GM23248 (cell line): Measurements from ENCODE around the gene ZDHHC3. TPM values are rescaled to one million over a fixed set of nuclear protein-coding genes. Genes with fewer than 3 reads are reported as not detected.
"Not testable (repeated sequence)": the region's sequence is repeated elsewhere in the genome, so short reads cannot be mapped to it uniquely, and the experiment has no call there.

Experiments used
- DNase-seq: peaks from one replicate; pipeline ENCODE4 v3.0.0-alpha.2; 2015
- H2AFZ ChIP-seq: fragments of 200-600 bp; sonication (generic); 2 replicates; pipeline ENCODE4 v1.6.1; 2016; ENCODE audit warnings: antibody characterized with exemption
- H3F3A ChIP-seq: fragments of 200-600 bp; sonication (generic); 2 replicates; pipeline ENCODE4 v1.6.1; 2016; ENCODE audit warnings: mild to moderate bottlenecking, antibody characterized with exemption, mixed run types; ENCODE audit not compliant: insufficient read depth
- H3K27ac ChIP-seq: fragments of 200-600 bp; sonication (generic); 2 replicates; pipeline ENCODE4 v1.5.1; 2016; ENCODE audit warnings: mild to moderate bottlenecking
- H3K27me3 ChIP-seq: fragments of 200-600 bp; sonication (generic); replicated peaks from 2 replicates; pipeline ENCODE4 v1.6.1; 2016; ENCODE audit warnings: mild to moderate bottlenecking; ENCODE audit not compliant: insufficient read depth
- H3K36me3 ChIP-seq: fragments of 200-600 bp; sonication (generic); 2 replicates; pipeline ENCODE4 v1.6.1; 2016; ENCODE audit warnings: low read depth, mild to moderate bottlenecking
- H3K4me1 ChIP-seq: fragments of 200-600 bp; sonication (generic); 2 replicates; pipeline ENCODE4 v1.6.1; 2016; ENCODE audit warnings: mild to moderate bottlenecking; ENCODE audit not compliant: insufficient read depth
- H3K4me2 ChIP-seq: fragments of 200-600 bp; sonication (generic); one replicate; pipeline ENCODE4 v1.6.1; 2016; ENCODE audit warnings: mild to moderate bottlenecking; ENCODE audit not compliant: unreplicated experiment
- H3K4me3 ChIP-seq: fragments of 200-600 bp; sonication (generic); 2 replicates; pipeline ENCODE4 v1.5.1; 2016; ENCODE audit warnings: mild to moderate bottlenecking
- H3K79me2 ChIP-seq: fragments of 200-600 bp; sonication (generic); 2 replicates; pipeline ENCODE4 v1.6.1; 2016; ENCODE audit warnings: mild to moderate bottlenecking; ENCODE audit not compliant: insufficient read depth
- H3K9ac ChIP-seq: fragments of 200-600 bp; sonication (generic); 2 replicates; pipeline ENCODE4 v1.6.1; 2016; ENCODE audit warnings: mild to moderate bottlenecking
- H3K9me2 ChIP-seq: fragments of 200-600 bp; sonication (generic); 2 replicates; pipeline ENCODE4 v1.6.1; 2016; ENCODE audit warnings: mixed run types, mild to moderate bottlenecking, moderate library complexity; ENCODE audit not compliant: insufficient read depth
- H3K9me3 ChIP-seq: fragments of 200-600 bp; sonication (generic); one replicate; pipeline ENCODE4 v1.6.1; 2017; ENCODE audit warnings: low read depth
- H4K20me1 ChIP-seq: fragments of 200-600 bp; sonication (generic); 2 replicates; pipeline ENCODE4 v1.6.0; 2016; ENCODE audit not compliant: insufficient read depth
- EZH2 ChIP-seq: fragments of 200-600 bp; sonication (generic); IDR thresholded peaks from 2 replicates; pipeline ENCODE4 v1.6.1; 2018; ENCODE audit warnings: antibody characterized with exemption, mild to moderate bottlenecking; ENCODE audit not compliant: insufficient read depth, poor library complexity, severe bottlenecking
- EZH2phosphoT487 ChIP-seq: fragments of 200-600 bp; sonication (generic); IDR thresholded peaks from 2 replicates; pipeline ENCODE4 v1.6.1; 2018; ENCODE audit warnings: antibody characterized with exemption, moderate library complexity, mild to moderate bottlenecking, low read depth; ENCODE audit not compliant: insufficient read depth
- WGBS, 2 experiments: methylation state at CpG; one replicate each; pipeline ENCODE4 v1.1.6; 2015 to 2017; ENCODE audit warnings: low lambda C conversion rate in 2 of 2, low coverage in 1 of 2; ENCODE audit errors: missing lambda C conversion rate in 2 of 2; 5-methylcytosine and 5-hydroxymethylcytosine counted together
- in situ Hi-C: fragments of 300-500 bp; cut with MboI; formaldehyde crosslinking; loops from 2 replicates; pipeline ENCODE4 v1.15.0; 2020
- polyA plus RNA-seq: library from polyadenylated mRNA; unstranded; fragments of >200 nt; fragmentation: Nextera tagmentation; extraction: Ambion mirVana; gene quantifications from 2 replicates; pipeline ENCODE4 v1.2.1, GENCODE V29; 2016
- total RNA-seq: library from RNA; depleted of rRNA; stranded (reverse); fragments of >200 nt; shearing (Covaris generic); gene quantifications from 2 replicates; pipeline ENCODE4 v1.2.3, GENCODE V29; 2014

The ZDHHC3 gene
- total and polyA plus RNA-seq, 2 experiments from 2014 or later: 48.7 to 76.2 TPM

GRCh38 chr3:44955917-44956316 is 20.1 kb downstream of the ZDHHC3 start:
- H3K4me2 ChIP-seq: no peak overlapping the region
- H3K9me3 ChIP-seq: no peaks in the 10 kb centered on the region
- H3K27me3 ChIP-seq: no peaks in the 10 kb centered on the region
- no peaks in the 10 kb centered on the region for H4K20me1 ChIP-seq
- no peaks in the 10 kb centered on the region for H3K9me2 ChIP-seq
- H3K79me2 ChIP-seq: peaks cover 46% of the 10 kb centered on the region
- TF ChIP-seq EZH2phosphoT487: no peak
- no peak for TF ChIP-seq EZH2
- no peaks in the 10 kb centered on the region for H3F3A ChIP-seq
- H2AFZ ChIP-seq: no peak overlapping the region
- in situ Hi-C loops: no loop called here
- 50 to 89% methylated on average over 1 of the region's 1 CpG for WGBS, 2 experiments
- H3K36me3 ChIP-seq: no peaks in the 10 kb centered on the region
- no peak overlapping the region for H3K27ac ChIP-seq
- H3K4me3 ChIP-seq: no peak overlapping the region
- no peak overlapping the region for H3K9ac ChIP-seq
- H3K4me1 ChIP-seq: no peaks in the 10 kb centered on the region
- no peak for DNase-seq

- no peaks in the 10 kb centered on the region for H3K9me2 ChIP-seq
- WGBS, 2 experiments: 44 to 48% methylated on average over 3 of the region's 3 CpGs
- no peaks in the 10 kb centered on the region for H3F3A ChIP-seq
- H3K79me2 ChIP-seq: peaks cover 43% of the 10 kb centered on the region
- H3K4me1 ChIP-seq: no peaks in the 10 kb centered on the region
- H3K9me3 ChIP-seq: no peaks in the 10 kb centered on the region
- DNase-seq: peak; percentile 33
- no peak overlapping the region for H3K4me2 ChIP-seq
- H3K4me3 ChIP-seq: no peak overlapping the region
- in situ Hi-C loops: no loop called here
- no peak overlapping the region for H3K9ac ChIP-seq
- H3K27me3 ChIP-seq: no peaks in the 10 kb centered on the region
- H2AFZ ChIP-seq: no peak overlapping the region
- TF ChIP-seq EZH2phosphoT487 (no peak), EZH2 (no peak)
- H3K36me3 ChIP-seq: no peaks in the 10 kb centered on the region
- H4K20me1 ChIP-seq: no peaks in the 10 kb centered on the region
- H3K27ac ChIP-seq: no peak overlapping the region
Measured at GRCh38 chr3:44954962-44955361, 21.0 kb downstream of the ZDHHC3 start.

- H3K36me3 ChIP-seq: no peaks in the 10 kb centered on the region
- no peak for DNase-seq
- H3K9me3 ChIP-seq: no peaks in the 10 kb centered on the region
- H3K27me3 ChIP-seq: no peaks in the 10 kb centered on the region
- H4K20me1 ChIP-seq: no peaks in the 10 kb centered on the region
- H3K4me2 ChIP-seq: no peak overlapping the region
- no peaks in the 10 kb centered on the region for H3K9me2 ChIP-seq
- peaks cover 38% of the 10 kb centered on the region for H3K79me2 ChIP-seq
- no peaks in the 10 kb centered on the region for H3K4me1 ChIP-seq
- no peak overlapping the region for H3K27ac ChIP-seq
- no peak for TF ChIP-seq EZH2phosphoT487
- no peak for TF ChIP-seq EZH2
- WGBS, 2 experiments: 73 to 75% methylated on average over 5 of the region's 5 CpGs
- no peak overlapping the region for H3K9ac ChIP-seq
- H3F3A ChIP-seq: no peaks in the 10 kb centered on the region
- no peak overlapping the region for H2AFZ ChIP-seq
- in situ Hi-C loops: no loop called here
- H3K4me3 ChIP-seq: no peak overlapping the region
Measured at GRCh38 chr3:44954304-44954703, 21.7 kb downstream of the ZDHHC3 start.

- TF ChIP-seq EZH2: no peak
- no peak for TF ChIP-seq EZH2phosphoT487
- Histone ChIP-seq H3K9me3 (no peaks in the 10 kb centered on the region), H2AFZ (no peak overlapping the region), H3K4me3 (no peak overlapping the region), H3K4me1 (no peaks in the 10 kb centered on the region), H3K36me3 (no peaks in the 10 kb centered on the region), H3F3A (no peaks in the 10 kb centered on the region), H4K20me1 (no peaks in the 10 kb centered on the region), H3K27ac (no peak overlapping the region), H3K79me2 (peaks cover 36% of the 10 kb centered on the region), H3K4me2 (no peak overlapping the region), H3K9me2 (no peaks in the 10 kb centered on the region), H3K9ac (no peak overlapping the region), H3K27me3 (no peaks in the 10 kb centered on the region)
- DNase-seq: no peak
- 86 to 87% methylated on average over 3 of the region's 3 CpGs for WGBS, 2 experiments
- in situ Hi-C loops: no loop called here
Measured at GRCh38 chr3:44952689-44953088, 23.3 kb downstream of the ZDHHC3 start.

- no peak for TF ChIP-seq EZH2
- TF ChIP-seq EZH2phosphoT487: no peak
Measured at GRCh38 chr3:44950275-44950734, 25.7 kb downstream of the ZDHHC3 start.

GRCh38 chr3:44949770-44950169 is 26.2 kb downstream of the ZDHHC3 start:
- H3K4me2 ChIP-seq, H4K20me1 ChIP-seq, DNase-seq, H3K9me3 ChIP-seq, H3K4me1 ChIP-seq, H3F3A ChIP-seq, H3K4me3 ChIP-seq, H3K36me3 ChIP-seq, H3K27me3 ChIP-seq, H3K9me2 ChIP-seq, H3K27ac ChIP-seq, in situ Hi-C loops, H3K9ac ChIP-seq, H2AFZ ChIP-seq: not testable (repeated sequence)
- 91 to 94% methylated on average over 4 of the region's 4 CpGs for WGBS, 2 experiments
- peaks cover 22% of the 10 kb centered on the region for H3K79me2 ChIP-seq

More at GRCh38 chr3:44950275-44950734, 25.7 kb downstream of the ZDHHC3 start:
- Histone ChIP-seq H3K9me2 (no peaks in the 10 kb centered on the region), H3K4me2 (no peak overlapping the region), H3K79me2 (peaks cover 22% of the 10 kb centered on the region), H3K4me3 (no peak overlapping the region), H3F3A (no peaks in the 10 kb centered on the region), H4K20me1 (no peaks in the 10 kb centered on the region), H3K27me3 (no peaks in the 10 kb centered on the region), H3K9ac (no peak overlapping the region), H3K36me3 (no peaks in the 10 kb centered on the region), H3K27ac (no peak overlapping the region), H3K9me3 (no peaks in the 10 kb centered on the region), H2AFZ (no peak overlapping the region), H3K4me1 (no peaks in the 10 kb centered on the region)
- in situ Hi-C loops: no loop called here
- DNase-seq: no peak
- 94 to 100% methylated on average over 2 of the region's 2 CpGs for WGBS, 2 experiments
